GM19193 (cell line): ENCODE results near the gene ASB8.

Experiments
- POLR2A ChIP-seq: IDR thresholded peaks from 4 replicates; pipeline ENCODE4 v1.6.1; 2011; ENCODE audit not compliant: insufficient read depth, insufficient read length; ENCODE audit errors: extremely low read depth

ASB8 gene

DNA sequence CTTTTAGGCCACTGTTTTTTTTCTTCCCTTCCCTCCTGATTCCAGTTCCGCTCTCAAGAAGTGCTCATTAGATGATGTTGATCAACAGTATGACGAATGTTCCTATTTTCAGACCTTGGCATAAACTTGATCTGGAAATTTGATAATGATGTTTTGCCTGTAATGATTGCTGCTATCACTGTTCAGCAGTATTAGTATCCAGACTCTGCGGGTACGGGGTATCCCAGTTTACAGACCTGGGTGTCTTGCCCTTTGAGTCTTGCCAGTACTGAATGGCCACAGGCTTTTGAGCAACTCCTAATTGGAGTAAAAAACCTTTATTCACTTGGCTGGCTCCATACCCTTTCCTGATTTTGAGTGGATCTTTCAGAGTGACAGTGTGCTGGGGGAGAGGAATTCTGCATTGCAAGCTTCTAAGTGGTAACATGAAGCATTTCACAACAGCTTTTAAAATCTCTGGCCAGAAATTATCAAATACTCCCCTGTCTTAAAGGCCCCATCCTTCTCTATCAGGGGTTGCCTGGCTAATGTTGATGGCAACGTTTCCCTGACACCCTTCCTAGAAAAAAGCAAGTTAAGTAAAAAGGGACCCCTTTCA lies 5.9 kb upstream of the ASB8 start:
- TF ChIP-seq POLR2A, result no peak

GRCh38 chr12:48160807-48161206 lies 3.5 kb upstream of the ASB8 start:
- no peak for TF ChIP-seq POLR2A

GRCh38 chr12:48160046-48160445 lies 2.7 kb upstream of the ASB8 start:
- no peak for TF ChIP-seq POLR2A

GRCh38 chr12:48157889-48158370 lies 615 bp upstream of the ASB8 start:
- TF ChIP-seq POLR2A, result no peak

DNA sequence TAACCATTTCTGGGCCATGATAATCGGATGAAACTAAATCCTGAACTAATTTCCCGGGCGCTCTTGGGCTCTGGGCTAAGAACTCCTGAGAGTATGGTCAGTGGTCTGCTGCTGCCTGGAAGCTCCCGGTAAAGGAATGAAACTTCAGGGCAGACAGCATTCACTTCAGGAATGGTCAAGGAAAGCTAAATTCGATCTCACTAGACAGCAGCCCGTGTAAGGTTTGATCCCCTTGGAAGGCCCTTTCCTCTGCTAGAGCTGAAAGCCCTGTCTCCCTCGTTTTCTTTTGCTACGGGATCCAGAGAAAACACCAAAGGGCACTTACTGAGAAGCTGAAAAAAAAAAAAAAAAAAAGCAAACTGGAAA lies 680 bp downstream of the ASB8 start:
- TF ChIP-seq POLR2A, result no peak

- no peak for TF ChIP-seq POLR2A
Observed at GRCh38 chr12:48151103-48151771, 6.1 kb downstream of the ASB8 start.

DNA sequence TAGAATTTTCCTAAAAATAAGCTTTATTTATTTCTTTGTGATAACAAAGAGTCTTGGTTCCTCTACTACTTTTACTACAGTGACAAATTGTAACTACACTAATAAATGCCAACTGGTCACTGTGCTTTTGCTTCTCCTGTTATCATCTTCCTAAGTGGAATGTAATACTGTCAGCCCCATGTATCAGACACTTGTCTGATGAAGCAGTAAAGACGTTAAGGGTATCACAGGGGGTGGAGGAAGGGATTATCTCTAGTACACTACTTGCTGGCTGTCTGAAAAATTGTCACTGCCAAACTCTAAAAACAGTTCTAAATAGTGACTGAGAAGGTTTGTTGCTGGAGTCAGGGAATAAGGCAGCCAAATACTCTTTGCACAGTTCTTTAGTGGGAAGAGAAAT lies 11.3 kb downstream of the ASB8 start:
- TF ChIP-seq POLR2A, result no peak

- TF ChIP-seq POLR2A, result no peak
Observed at GRCh38 chr12:48143898-48144297, 13.4 kb downstream of the ASB8 start.

DNA sequence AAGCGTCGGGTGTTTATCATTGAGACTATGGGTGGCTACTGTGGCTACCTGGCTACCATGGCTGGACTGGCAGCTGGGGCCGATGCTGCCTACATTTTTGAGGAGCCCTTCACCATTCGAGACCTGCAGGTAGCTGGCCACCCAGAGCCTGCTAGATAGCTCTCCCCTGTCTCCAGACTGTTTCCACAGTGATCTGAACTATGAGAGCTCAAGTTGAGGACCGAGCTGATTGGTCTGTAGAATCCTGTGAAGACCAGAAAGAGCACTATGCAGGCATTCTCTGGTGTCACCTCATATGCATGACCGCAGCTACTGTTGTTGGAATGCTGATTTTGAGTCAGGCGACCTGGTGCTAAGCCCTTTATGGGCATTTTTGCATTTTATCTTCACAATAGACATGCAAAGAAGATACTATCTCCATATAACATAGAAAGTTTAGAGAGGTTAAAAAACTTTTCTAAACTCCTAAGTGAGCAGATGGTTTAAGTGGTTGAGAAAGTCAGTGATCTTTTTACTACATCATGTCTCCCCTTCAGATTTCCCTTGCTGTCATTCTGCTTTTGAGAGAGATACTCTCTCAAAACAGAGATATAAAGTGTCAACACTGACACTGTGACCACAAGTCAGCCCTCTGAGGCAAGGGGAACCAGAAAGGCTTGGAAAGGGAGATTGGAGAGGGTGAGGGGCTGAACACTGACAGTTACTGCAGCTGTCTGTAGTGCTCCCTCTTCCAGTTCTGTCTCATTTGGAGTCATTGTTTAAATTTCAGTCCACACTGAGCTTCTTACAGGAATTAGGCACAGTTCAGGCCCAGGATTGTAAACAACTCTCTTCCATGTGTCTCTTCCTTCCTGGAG lies 14.3 kb downstream of the ASB8 start:
- TF ChIP-seq POLR2A, result no peak

DNA sequence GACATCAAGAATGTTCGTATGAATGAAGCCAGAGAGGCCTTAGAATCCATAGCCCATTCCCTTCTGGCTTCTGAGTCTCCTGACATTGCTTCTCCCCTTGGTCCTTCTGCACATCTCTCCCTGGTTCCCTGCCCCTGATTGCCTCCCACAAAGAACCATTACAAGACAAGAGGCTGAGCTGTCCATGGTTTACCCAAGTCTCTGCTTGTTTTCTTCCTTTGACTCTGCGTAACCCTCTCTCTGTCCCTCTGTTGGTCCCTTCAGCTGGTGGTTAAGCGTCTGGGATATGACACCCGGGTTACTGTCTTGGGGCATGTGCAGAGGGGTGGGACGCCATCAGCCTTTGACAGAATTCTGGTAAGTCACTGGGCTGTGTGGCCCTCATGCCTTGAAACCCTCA lies 22.3 kb downstream of the ASB8 start:
- no peak for TF ChIP-seq POLR2A

DNA sequence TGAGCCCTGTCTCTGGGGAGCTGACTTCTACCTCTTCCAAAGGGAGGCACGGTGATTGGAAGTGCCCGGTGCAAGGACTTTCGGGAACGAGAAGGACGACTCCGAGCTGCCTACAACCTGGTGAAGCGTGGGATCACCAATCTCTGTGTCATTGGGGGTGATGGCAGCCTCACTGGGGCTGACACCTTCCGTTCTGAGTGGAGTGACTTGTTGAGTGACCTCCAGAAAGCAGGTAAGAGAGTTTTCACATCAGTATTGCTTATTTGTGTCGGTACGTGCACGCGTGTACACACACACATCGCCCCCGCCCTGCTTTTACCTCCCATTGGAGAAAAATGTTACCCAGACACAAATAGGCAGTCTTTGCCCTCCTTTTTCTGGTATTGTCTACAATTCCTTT lies 24.5 kb downstream of the ASB8 start:
- TF ChIP-seq POLR2A, result no peak

DNA sequence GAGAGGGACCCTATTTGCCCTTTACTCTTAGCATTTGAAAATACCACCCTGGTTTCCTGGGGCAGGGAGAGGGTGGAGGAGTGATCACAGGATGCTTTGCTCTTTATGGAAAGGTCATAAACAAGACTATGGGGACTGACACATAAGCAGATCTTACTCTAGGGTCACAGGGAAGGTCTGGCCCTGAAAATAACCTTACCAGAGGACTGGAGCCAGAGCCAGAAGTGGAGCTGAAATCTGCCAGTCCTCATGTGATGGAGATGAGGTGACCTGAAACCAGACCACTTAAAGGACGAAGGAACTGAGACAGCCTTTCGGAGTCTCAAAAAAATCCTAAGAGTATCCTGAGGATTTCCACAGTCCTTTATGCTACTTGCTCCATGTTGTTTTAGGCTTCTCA lies 25.8 kb downstream of the ASB8 start:
- TF ChIP-seq POLR2A, result no peak

- no peak for TF ChIP-seq POLR2A
Observed at GRCh38 chr12:48129376-48129775, 27.9 kb downstream of the ASB8 start.

DNA sequence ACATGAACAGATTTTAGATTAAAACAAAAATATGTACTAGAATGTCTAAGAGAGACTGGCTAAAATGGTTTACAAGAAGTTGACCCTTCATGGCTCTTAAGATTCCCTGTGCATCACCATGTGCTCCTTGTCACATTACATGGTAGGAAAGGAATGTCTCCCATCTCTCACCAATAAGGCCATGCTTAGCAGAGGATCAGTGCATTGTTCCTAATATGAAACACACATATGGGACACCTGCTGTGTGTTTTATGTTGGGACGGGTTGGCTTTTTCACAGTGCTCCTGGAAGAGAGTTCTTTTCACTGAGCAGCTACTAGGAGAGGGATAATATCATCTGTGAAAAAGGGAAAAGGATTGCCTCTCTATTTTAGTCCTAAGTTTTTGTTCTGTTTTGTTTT lies 28.5 kb downstream of the ASB8 start:
- no peak for TF ChIP-seq POLR2A

GRCh38 chr12:48126953-48127630 lies 30.2 kb downstream of the ASB8 start:
- TF ChIP-seq POLR2A, result no peak
